T-helper 1 cell (primary cell): ENCODE measurements around the gene EPN2.
A peak's percentile ranks its signal among the peaks of the same experiment; 100 is the strongest.

ENCODE experiments used
- DNase-seq, 5 donors: peaks; one replicate each; pipeline ENCODE4 v3.0.0-alpha.2; 2012 to 2020

EPN2 gene

GRCh38 chr17:19369107-19369778 lies 132.1 kb downstream of the EPN2 start:
- DNase-seq, result no peak

- peak in 1 of 5 donors; percentile 79 for DNase-seq
These were observed 132.8 kb downstream of the EPN2 start for GRCh38 chr17:19369846-19370492.

- peak in 1 of 5 donors; percentile 42 for DNase-seq
These were observed 133.4 kb downstream of the EPN2 start for GRCh38 chr17:19370493-19370960.

GRCh38 chr17:19371259-19372010 lies 134.3 kb downstream of the EPN2 start:
- DNase-seq, result peak in 1 of 5 donors; percentile 23

- DNase-seq, result no peak
These were observed 134.8 kb downstream of the EPN2 start for GRCh38 chr17:19372011-19372370.

GRCh38 chr17:19372439-19372838 lies 135.3 kb downstream of the EPN2 start:
- DNase-seq, result no peak

GRCh38 chr17:19372866-19373504 lies 135.8 kb downstream of the EPN2 start:
- no peak for DNase-seq

GRCh38 chr17:19374136-19374535 lies 137.0 kb downstream of the EPN2 start:
- DNase-seq, result no peak

GRCh38 chr17:19375732-19376131 lies 138.6 kb downstream of the EPN2 start:
- DNase-seq, result no peak

- no peak for DNase-seq
These were observed 139.6 kb downstream of the EPN2 start for GRCh38 chr17:19376811-19377210.

- DNase-seq, result peak; percentile 88 to 99 (median 91)
These were observed 140.6 kb downstream of the EPN2 start for GRCh38 chr17:19377602-19378415.

GRCh38 chr17:19378416-19379360 lies 141.5 kb downstream of the EPN2 start, which contains the start of gene MAPK7:
MAPK7 (plus strand) TSS chr17:19378498; CDS start chr17:19378901, 403 bp downstream.
- peak in 1 of 5 donors; percentile 32 for DNase-seq

- no peak for DNase-seq
These were observed 142.3 kb downstream of the EPN2 start for GRCh38 chr17:19379361-19380065.

- no peak for DNase-seq
These were observed 143.5 kb downstream of the EPN2 start for GRCh38 chr17:19380481-19381301.

- no peak for DNase-seq
These were observed 144.2 kb downstream of the EPN2 start for GRCh38 chr17:19381361-19381740.

GRCh38 chr17:19381741-19382444 lies 144.7 kb downstream of the EPN2 start:
- DNase-seq, result no peak

- DNase-seq, result no peak
These were observed 145.6 kb downstream of the EPN2 start for GRCh38 chr17:19382531-19383444.
